Fibroblast of peridontal ligament (primary cell): ENCODE results near the gene FSD1L.
"Not testable (repeated sequence)": the region's sequence is repeated elsewhere in the genome, so short reads cannot be mapped to it uniquely, and the experiment has no call there.

Experiments
- DNase-seq: peaks from one replicate; pipeline ENCODE4 v3.0.0-alpha.2; 2010; ENCODE audit errors: extremely low read depth

FSD1L gene

GRCh38 chr9:105484226-105484625 is 36.4 kb downstream of the FSD1L start:
- no peak for DNase-seq

GRCh38 chr9:105485131-105485530 is 37.3 kb downstream of the FSD1L start:
- DNase-seq, result no peak

DNA sequence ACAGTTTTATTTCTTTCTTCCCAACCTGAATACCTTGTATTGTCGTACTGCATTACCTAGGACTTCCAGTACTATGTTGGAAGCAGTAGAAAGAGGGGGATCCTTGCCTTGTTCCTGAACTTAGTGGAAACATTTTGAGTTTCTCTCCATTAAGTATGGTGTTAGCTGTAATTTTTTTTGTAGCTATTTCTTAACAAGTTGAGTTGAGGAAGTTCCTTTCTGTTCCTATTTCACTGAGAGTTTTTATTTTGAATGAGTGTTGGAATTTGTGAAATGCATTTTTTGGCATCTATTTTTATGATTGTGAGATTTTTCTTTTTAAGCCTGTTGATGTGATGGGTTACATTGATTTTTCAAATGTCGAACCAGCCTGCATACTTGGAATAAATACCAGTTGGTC is 49.0 kb downstream of the FSD1L start:
- DNase-seq, result no peak

DNA sequence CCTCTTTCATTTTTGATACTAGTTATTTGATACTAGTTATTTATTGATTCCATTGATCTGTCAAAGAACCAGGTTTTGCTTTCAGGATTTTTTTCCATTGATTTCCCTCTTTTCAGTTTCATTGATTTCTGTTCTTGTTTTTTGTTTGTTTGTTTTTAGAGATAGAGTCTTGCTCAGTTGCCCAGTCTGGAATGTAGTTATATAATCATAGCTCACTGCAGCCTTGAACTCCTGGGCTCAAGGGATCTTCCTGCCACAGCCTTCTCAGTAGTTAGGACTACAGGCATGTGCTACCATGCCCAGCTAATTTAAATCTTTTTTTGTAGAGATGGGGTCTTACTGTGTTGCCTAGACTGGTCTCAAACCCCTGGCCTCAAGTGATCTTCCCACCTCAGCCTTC is 49.9 kb downstream of the FSD1L start:
- DNase-seq, result no peak

- DNase-seq, result no peak
Measured at GRCh38 chr9:105500108-105500766, 52.4 kb downstream of the FSD1L start.

GRCh38 chr9:105501414-105501813 is 53.6 kb downstream of the FSD1L start:
- no peak for DNase-seq

DNA sequence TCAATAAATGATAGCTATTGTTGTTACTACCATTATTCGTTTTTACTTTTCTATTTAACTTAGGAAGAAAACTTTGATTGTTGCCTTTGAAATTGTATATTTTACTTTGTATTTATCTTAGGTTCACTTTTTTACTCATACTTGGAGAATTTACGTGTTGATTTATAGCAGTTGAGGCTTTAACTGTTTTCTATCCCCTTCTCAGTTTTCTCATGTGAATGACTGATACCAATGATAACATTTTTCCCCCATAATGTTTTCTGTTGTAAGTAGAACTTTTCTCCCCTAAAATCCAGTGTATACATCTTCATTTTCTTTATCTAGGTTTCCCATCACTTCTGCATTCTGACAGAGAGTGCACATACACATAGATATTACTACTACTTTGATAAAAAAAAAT is 54.4 kb downstream of the FSD1L start:
- DNase-seq, result no peak

- peak; percentile 42 for DNase-seq
Measured at GRCh38 chr9:105503881-105504280, 56.0 kb downstream of the FSD1L start.

DNA sequence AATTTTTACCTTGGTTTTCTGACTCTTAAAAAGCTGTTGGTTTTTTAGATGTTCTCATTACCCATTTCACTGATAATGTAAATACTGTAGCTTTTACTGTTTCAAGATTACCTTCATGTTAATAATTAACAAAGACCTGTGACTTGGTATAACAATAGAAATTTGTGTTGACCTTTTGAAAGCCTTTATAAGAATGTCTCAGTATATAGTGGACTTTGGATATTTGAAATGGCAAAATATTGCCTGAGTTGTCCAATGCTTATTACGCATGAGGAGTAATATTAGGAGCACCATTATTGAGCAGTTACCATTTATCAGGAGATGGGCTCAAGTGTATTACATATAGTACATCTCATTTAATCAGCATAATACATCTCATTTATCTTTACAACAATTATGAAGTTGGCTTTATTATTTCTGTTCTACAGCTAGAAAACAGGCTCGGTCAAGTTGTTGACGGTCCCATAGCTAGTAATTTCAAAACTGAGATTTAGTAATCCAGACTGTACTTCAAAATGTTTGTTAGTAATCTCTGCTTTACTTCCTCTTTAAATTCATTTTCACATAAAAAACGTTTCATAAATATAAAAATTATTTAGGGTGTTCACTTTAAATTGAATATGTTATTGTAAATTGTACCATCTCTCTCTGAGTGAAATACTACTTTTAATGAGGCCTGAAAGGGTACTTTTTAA is 59.4 kb downstream of the FSD1L start:
- DNase-seq, result no peak

DNA sequence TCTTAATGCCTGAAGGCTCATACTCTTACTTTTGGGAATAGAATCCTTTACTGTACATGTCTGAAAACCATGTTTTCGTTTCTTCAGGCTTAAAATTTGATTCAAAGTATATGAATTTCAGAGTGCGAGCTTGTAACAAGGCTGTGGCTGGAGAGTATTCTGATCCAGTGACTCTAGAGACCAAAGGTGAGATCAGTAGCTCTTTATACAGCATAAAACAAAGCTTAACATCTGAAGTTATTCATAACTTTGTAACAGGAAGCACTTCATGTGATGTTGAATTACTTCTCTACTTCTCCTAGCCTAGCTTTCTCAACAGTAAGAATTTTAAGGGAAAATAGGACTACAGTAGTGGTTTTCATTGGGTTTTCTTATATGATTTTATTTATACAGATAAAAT is 60.7 kb downstream of the FSD1L start:
- DNase-seq, result no peak

GRCh38 chr9:105510024-105510423 is 62.2 kb downstream of the FSD1L start:
- DNase-seq, result peak; percentile 74

DNA sequence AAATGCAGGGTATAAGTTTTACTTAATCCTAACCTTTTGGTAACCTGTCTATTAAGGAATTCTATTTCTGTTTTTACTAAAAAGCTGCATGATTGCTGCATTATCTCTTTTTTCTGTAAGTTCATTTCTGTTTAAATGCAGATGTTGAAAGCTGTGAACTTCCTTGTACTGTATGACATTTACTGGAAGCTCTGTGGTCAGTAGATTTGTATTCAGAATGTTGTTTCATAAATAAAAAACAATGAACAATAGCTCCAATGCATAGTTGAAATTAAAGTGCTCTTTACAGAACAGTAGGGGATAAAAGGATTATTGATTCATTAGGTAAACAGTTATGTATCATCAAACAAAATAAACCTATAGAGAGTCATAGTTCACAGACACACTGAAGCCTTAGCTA is 63.6 kb downstream of the FSD1L start:
- DNase-seq, result no peak

DNA sequence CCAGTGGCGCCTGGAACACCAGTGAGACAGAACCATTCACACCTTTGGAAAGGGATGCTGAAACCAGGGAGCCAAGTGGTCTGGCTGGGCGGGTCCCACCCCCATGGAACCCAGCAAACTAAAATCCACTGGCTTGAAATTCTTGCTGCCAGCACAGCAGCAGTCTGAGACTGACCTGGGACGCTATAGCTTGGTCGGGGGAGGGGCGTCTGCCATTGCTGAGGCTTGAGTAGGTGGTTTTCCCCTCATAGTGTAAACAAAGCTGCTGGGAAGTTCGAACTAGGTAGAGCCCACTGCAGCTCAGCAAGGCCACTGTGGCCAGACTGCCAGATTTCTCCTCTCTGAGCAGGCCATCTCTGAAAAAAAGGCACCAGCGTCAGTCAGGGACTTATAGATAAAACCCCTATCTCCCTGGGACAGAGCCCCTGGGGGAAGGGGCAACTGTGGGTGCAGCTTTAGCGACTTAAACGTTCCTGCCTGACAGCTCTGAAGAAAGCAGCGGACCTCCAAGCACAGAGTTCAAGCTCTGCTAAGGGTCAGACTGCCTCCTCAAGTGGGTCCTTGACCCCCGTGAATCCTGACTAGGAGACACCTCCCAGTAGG is 68.1 kb downstream of the FSD1L start:
- DNase-seq, result no peak

DNA sequence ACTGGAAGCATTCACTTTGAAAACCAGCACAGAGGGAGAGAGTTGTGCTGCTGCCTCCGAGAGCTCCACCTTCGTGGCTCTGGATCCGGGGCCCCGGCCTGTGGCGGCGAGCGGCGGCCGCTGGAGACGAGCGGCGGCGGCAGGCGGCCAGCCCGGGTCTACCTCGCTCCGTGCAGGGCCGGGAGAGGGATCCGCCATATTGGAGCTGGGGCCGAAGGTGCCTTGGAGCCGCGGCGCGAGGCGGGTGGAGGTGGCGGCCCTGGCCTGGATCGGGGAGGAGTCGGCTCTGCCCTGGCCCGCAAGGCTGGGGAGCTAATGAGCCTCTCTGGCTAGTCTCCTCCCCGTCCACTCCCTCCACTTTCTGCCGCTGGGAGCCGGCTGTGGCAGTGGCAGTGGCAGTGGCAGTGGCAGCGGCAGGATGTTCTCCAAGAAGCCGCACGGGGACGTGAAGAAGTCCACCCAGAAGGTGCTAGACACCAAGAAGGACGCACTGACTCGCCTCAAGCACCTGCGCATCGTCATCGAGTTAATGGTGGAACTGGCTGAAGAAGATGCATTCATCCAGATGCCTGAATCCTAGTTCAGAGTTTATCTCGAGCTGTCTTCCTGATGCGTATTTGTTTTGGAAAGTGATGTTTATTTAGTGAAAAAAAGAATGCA is 72.0 kb downstream of the FSD1L start:
- DNase-seq, result not testable (repeated sequence)

- not testable (repeated sequence) for DNase-seq
Measured at GRCh38 chr9:105520992-105521391, 73.2 kb downstream of the FSD1L start.

- not testable (repeated sequence) for DNase-seq
Measured at GRCh38 chr9:105522618-105523385, 75.0 kb downstream of the FSD1L start.

DNA sequence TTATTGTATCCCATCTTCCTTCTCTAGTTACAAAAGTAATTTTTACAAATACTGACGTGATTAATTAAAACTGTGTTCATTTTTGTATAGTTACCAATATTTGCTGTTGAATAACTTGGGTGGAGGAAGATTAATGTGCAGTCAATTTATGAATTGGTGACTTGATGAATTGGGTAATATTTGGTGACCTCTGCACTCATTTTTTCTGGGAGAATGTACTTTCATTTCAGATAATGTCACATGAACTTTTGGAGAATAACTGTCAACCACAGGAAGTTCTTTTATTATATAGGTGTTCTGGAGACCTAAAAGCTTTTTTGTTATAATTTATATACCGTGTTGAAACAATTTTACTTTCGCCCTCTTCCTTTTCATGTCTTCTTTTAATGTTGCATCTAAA is 83.7 kb downstream of the FSD1L start:
- DNase-seq, result no peak

- no peak for DNase-seq
Measured at GRCh38 chr9:105535920-105536668, 88.3 kb downstream of the FSD1L start.

- no peak for DNase-seq
Measured at GRCh38 chr9:105539452-105539851, 91.6 kb downstream of the FSD1L start.

- no peak for DNase-seq
Measured at GRCh38 chr9:105541838-105542237, 94.0 kb downstream of the FSD1L start.

GRCh38 chr9:105554042-105554441 is 106.2 kb downstream of the FSD1L start:
- DNase-seq, result no peak
